ENCODE measurements around the gene ELMO1. TPM values are rescaled to one million over a fixed set of nuclear protein-coding genes. Genes with fewer than 3 reads are reported as not detected.

Gene ELMO1
- polyA plus RNA-seq, 2 of the 4 experiments (the other 2 are of a cell fraction): 2.3 to 6.1 TPM

DNA sequence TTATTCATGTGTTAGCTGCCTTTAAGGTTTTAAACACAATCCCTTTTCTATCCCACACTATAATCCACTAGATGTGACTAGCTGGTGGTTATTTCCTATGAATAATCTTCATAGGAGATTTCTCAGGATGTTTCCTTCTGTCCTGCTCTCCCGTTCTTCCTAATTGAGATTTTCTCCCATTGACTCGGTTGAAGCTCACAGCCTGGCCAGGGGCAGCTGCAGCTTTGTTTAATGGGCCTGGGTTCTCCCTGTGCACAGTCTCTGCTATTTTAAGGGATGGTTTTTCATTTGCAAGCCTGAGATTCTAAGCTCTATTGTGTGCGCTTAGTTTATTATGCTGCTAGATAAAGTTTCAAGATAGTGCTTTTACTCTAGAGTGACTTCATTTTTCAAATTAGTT lies 441.0 kb downstream of the ELMO1 start:
- ATAC-seq (no peak), FAIRE-seq (no peak), DNase-seq (ENCODE audit: low read depth in 1 of 2, low spot score in 1 of 2) (no peak)
- TF ChIP-seq, protein P1, sequence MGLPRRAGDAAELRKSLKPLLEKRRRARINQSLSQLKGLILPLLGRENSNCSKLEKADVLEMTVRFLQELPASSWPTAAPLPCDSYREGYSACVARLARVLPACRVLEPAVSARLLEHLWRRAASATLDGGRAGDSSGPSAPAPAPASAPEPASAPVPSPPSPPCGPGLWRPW (IDR thresholded peaks at IDR 0.05): no peak
- TF ChIP-seq CBX8 (IDR thresholded peaks at IDR 0.05) (no peak), HOXA7 (CRISPR knock-in tag; IDR thresholded peaks at IDR 0.05) (no peak), FOSB (CRISPR knock-in tag; IDR thresholded peaks at IDR 0.05) (no peak), ZNF302 (CRISPR knock-in tag; IDR thresholded peaks at IDR 0.05) (no peak), HDAC2 (IDR thresholded peaks at IDR 0.05) (no peak), FOSL2 (IDR thresholded peaks at IDR 0.05) (no peak), FOSL2 (CRISPR knock-in tag; IDR thresholded peaks at IDR 0.05) (no peak), SMC3 (IDR thresholded peaks at IDR 0.05) (no peak), NR3C1 (IDR thresholded peaks at IDR 0.05) (no peak), ZC3H11A (IDR thresholded peaks at IDR 0.05) (no peak), KDM1A (IDR thresholded peaks at IDR 0.05; ENCODE audit: low read depth) (no peak)
- TF ChIP-seq, protein P2, sequence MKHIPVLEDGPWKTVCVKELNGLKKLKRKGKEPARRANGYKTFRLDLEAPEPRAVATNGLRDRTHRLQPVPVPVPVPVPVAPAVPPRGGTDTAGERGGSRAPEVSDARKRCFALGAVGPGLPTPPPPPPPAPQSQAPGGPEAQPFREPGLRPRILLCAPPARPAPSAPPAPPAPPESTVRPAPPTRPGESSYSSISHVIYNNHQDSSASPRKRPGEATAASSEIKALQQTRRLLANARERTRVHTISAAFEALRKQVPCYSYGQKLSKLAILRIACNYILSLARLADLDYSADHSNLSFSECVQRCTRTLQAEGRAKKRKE (CRISPR knock-in tag; IDR thresholded peaks at IDR 0.05; ENCODE audit: low read depth): no peak
- TF ChIP-seq, protein P3, sequence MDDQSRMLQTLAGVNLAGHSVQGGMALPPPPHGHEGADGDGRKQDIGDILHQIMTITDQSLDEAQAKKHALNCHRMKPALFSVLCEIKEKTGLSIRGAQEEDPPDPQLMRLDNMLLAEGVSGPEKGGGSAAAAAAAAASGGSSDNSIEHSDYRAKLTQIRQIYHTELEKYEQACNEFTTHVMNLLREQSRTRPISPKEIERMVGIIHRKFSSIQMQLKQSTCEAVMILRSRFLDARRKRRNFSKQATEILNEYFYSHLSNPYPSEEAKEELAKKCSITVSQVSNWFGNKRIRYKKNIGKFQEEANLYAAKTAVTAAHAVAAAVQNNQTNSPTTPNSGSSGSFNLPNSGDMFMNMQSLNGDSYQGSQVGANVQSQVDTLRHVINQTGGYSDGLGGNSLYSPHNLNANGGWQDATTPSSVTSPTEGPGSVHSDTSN (IDR thresholded peaks at IDR 0.05): no peak
- H3K4me3 ChIP-seq: no peak overlapping the region
- CTCF ChIA-PET: interaction anchor here (2.1 to 2.7 kb wide), 2 partner anchors 174 to 190 kb away, joined by 5 to 12 read pairs; no protein-coding TSS in a partner anchor
- no peak overlapping the region for H3K27ac ChIP-seq
- no peak overlapping the region for H3K4me2 ChIP-seq
- 63% methylated on average over 3 of the region's 3 CpGs for WGBS (ENCODE audit: missing lambda C conversion rate)
- no peaks in the 10 kb centered on the region for H3K4me1 ChIP-seq
- no peaks in the 10 kb centered on the region for H3K9me3 ChIP-seq
- POLR2A ChIA-PET: no interaction called here

DNA sequence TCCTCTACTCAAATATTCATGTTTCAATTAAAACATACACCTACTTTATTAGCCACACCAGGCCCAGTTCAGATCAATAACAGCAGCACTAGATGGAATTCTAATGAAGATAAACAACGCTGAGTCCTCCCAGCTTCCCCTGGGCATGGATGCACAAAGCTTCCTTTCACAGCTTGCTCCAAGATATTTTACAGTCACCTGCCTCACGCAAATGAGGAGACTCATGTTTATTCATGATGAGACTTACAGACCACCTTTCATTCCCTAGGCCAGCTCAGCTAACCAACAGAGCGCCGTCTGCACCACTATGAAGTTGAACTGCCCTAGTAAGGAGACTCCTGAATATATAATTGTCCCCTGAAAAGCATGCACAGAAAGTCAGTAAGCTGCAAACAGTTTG lies 441.4 kb downstream of the ELMO1 start:
- Histone ChIP-seq H3K27ac (no peak overlapping the region), H3K4me3 (no peak overlapping the region), H3K4me2 (no peak overlapping the region), H3K4me1 (no peaks in the 10 kb centered on the region), H3K9me3 (no peaks in the 10 kb centered on the region; the same call in 2 of the 3 replicates)
- no peak for DNase-seq (ENCODE audit: low read depth in 1 of 2, low spot score in 1 of 2)
- no peak for ATAC-seq
- ChIA-PET CTCF (interaction anchor here (2.1 to 2.7 kb wide), 2 partner anchors 175 to 191 kb away, joined by 5 to 12 read pairs; no protein-coding TSS in a partner anchor), POLR2A (no interaction called here)
- no peak for TF ChIP-seq RFX5 (IDR thresholded peaks at IDR 0.05)
- no peak for TF ChIP-seq CHD4 (IDR thresholded peaks at IDR 0.05; ENCODE audit: borderline replicate concordance)
- TF ChIP-seq KDM1A (IDR thresholded peaks at IDR 0.05; ENCODE audit: low read depth): no peak
- TF ChIP-seq RARB (CRISPR knock-in tag; IDR thresholded peaks at IDR 0.05): no peak
- FAIRE-seq: no peak
- WGBS (ENCODE audit: missing lambda C conversion rate): 77% methylated on average over 4 of the region's 4 CpGs

DNA sequence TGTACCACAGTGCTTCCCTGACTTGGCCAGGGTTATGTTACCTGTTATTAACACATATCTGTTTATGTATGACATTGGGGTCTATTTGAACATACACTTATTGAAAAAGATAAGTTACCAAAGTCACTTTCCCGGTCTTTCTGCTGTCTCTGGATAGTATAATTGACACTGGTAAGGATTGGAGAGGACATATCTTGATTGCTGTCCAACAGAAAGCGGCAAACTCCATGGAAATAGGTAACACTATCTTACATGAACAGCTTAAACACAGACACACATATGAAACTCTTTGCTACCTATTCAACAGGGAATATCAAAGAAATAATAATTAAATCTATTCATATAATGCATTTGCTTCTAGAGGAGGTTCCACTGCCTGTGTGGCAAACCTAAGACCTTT lies 441.9 kb downstream of the ELMO1 start:
- H3K4me3 ChIP-seq: no peak overlapping the region
- TF ChIP-seq, protein P1 (IDR thresholded peaks at IDR 0.05): no peak
- TF ChIP-seq, protein P4, sequence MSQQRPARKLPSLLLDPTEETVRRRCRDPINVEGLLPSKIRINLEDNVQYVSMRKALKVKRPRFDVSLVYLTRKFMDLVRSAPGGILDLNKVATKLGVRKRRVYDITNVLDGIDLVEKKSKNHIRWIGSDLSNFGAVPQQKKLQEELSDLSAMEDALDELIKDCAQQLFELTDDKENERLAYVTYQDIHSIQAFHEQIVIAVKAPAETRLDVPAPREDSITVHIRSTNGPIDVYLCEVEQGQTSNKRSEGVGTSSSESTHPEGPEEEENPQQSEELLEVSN (IDR thresholded peaks at IDR 0.05; ENCODE audit: borderline replicate concordance, low read depth): no peak
- TF ChIP-seq KDM1A (IDR thresholded peaks at IDR 0.05; ENCODE audit: low read depth) (no peak), POLR2A (IDR thresholded peaks at IDR 0.05; ENCODE audit: low read length) (no peak), RAD21 (conservative IDR thresholded peaks at IDR 0.05 in 1 of 2, IDR thresholded peaks at IDR 0.05 in 1 of 2) (no peak)
- TF ChIP-seq, protein P5, sequence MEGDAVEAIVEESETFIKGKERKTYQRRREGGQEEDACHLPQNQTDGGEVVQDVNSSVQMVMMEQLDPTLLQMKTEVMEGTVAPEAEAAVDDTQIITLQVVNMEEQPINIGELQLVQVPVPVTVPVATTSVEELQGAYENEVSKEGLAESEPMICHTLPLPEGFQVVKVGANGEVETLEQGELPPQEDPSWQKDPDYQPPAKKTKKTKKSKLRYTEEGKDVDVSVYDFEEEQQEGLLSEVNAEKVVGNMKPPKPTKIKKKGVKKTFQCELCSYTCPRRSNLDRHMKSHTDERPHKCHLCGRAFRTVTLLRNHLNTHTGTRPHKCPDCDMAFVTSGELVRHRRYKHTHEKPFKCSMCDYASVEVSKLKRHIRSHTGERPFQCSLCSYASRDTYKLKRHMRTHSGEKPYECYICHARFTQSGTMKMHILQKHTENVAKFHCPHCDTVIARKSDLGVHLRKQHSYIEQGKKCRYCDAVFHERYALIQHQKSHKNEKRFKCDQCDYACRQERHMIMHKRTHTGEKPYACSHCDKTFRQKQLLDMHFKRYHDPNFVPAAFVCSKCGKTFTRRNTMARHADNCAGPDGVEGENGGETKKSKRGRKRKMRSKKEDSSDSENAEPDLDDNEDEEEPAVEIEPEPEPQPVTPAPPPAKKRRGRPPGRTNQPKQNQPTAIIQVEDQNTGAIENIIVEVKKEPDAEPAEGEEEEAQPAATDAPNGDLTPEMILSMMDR (IDR thresholded peaks at IDR 0.05): no peak
- 56% methylated on average over 2 of the region's 2 CpGs for WGBS (ENCODE audit: missing lambda C conversion rate)
- FAIRE-seq (no peak), DNase-seq (ENCODE audit: low read depth in 1 of 2, low spot score in 1 of 2) (no peak), ATAC-seq (no peak)
- ChIA-PET CTCF (interaction anchor here (1.1 to 2.7 kb wide), 3 partner anchors 9 to 191 kb away, joined by 3 to 12 read pairs (median 5); no protein-coding TSS in a partner anchor), POLR2A (no interaction called here)
- H3K9me3 ChIP-seq: no peaks in the 10 kb centered on the region; the same call in 2 of the 3 replicates
- H3K4me1 ChIP-seq: no peaks in the 10 kb centered on the region
- no peak overlapping the region for H3K27ac ChIP-seq
- no peak overlapping the region for H3K4me2 ChIP-seq

Data from A549 (cell line).